T-helper 17 cell (primary cell): ENCODE measurements around the gene ANKUB1. TPM values are rescaled to one million over a fixed set of nuclear protein-coding genes. Genes with fewer than 3 reads are reported as not detected.

Experiments
- ATAC-seq: fragments of 150-1000 bp; cut with Tn5 transposase; 2 replicates; pipeline ENCODE4 v1.10.0; 2021; ENCODE audit warnings: mild to moderate bottlenecking, moderate library complexity
- DNase-seq, 3 donors: peaks; one replicate each; pipeline versions ENCODE4 v3.0.0 to v3.0.0-alpha.2; 2020 to 2021
- H3K9me3 ChIP-seq: one replicate; pipeline ENCODE4 v1.7.0; 2013; ENCODE audit warnings: low read length, mild to moderate bottlenecking; ENCODE audit not compliant: control insufficient read depth, poor library complexity, severe bottlenecking
- H3K27ac Mint-ChIP-seq: one replicate; pipeline ENCODE4 v1.8.0; 2022; ENCODE audit warnings: mild to moderate bottlenecking, moderate library complexity, mixed read lengths
- H3K27me3 Mint-ChIP-seq: one replicate; pipeline ENCODE4 v1.8.0; 2022; ENCODE audit warnings: mixed read lengths
- H3K36me3 Mint-ChIP-seq: one replicate; pipeline ENCODE4 v1.8.0; 2022; ENCODE audit warnings: low read depth, mixed read lengths
- H3K4me1 Mint-ChIP-seq: one replicate; pipeline ENCODE4 v1.8.0; 2022; ENCODE audit warnings: mild to moderate bottlenecking, mixed read lengths
- H3K4me3 Mint-ChIP-seq: one replicate; pipeline ENCODE4 v1.8.0; 2022; ENCODE audit warnings: mild to moderate bottlenecking, moderate library complexity, mixed read lengths
- total RNA-seq, 4 donors: library from RNA in 2 of 4; stranded (reverse) in 2 of 4; gene quantifications; one replicate each; pipeline ENCODE4 v1.2.3 and lab custom pipeline; 2022 to 2026

Gene ANKUB1
- total RNA-seq, 2 donors from 2014 or later = not detected

DNA sequence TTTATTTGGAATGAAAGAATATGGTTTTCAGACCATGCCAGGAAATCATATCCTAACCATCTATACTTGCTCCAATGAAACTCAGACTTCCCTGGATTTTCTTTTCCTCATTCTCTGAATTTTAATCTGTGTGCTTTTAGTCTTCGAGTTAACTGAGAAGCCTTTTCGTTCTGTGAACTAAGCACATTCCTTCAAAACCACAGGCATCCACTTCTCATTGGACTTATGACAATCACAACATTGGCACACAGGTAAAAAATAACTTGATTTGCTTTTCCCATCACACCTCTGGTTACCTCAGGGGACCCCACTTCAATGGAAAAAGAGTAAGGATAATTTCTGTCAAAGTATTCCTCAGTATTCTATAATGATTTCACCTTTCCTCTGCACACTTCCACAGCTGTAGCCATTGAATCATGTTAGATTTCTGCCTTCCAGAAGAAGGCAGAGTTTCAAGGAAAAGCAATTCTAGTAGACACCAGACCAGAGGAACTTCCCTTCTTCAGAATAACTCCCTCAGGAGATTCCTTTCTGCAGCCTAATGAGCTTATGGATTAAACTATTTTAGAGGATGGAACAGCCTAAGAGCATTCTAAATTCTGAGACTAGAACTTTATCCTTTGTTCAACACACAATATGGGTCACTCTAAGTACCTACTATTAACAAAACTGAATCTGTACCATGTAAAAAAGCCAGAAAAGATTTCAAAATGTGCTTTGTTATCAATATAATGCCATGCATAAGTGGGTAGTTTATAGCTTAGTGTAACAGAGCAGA lies 56.0 kb downstream of the ANKUB1 start:
- Mint-ChIP-seq H3K27me3 (no peaks in the 10 kb centered on the region), H3K4me1 (no peaks in the 10 kb centered on the region), H3K36me3 (peaks cover 5% of the 10 kb centered on the region), H3K27ac (no peak overlapping the region), H3K4me3 (no peak overlapping the region)
- H3K9me3 ChIP-seq = no peaks in the 10 kb centered on the region
- DNase-seq (no peak), ATAC-seq (no peak)

DNA sequence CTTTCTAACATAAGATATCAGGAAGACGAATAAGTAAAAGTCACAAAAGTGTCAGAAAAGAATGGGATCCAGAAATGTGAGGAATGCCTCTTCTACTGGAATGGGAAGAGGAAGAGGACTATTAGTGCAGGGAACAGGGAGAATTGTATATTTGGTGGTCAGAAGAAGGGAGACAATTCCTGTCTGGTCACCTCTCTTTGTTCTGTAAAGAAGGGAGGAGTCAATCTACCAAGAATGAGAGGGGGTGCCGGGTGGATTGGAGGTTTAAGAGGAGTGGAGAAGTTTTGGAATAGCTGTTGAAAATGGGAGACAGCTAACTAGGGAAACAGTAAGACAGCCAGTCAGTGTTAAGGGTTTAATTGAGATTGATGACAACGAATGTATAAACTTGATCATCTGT lies 60.1 kb downstream of the ANKUB1 start:
- ATAC-seq (no peak), DNase-seq (no peak)
- Mint-ChIP-seq H3K4me1 (no peaks in the 10 kb centered on the region), H3K27ac (no peak overlapping the region), H3K4me3 (no peak overlapping the region), H3K27me3 (peaks cover 5% of the 10 kb centered on the region), H3K36me3 (no peaks in the 10 kb centered on the region)
- no peaks in the 10 kb centered on the region for H3K9me3 ChIP-seq

GRCh38 chr3:149727656-149728055 lies 64.7 kb downstream of the ANKUB1 start:
- Mint-ChIP-seq H3K36me3 (peaks cover 3% of the 10 kb centered on the region), H3K4me1 (no peaks in the 10 kb centered on the region), H3K4me3 (no peak overlapping the region), H3K27ac (no peak overlapping the region), H3K27me3 (peaks cover 5% of the 10 kb centered on the region)
- DNase-seq (no peak), ATAC-seq (no peak)
- H3K9me3 ChIP-seq = no peaks in the 10 kb centered on the region

DNA sequence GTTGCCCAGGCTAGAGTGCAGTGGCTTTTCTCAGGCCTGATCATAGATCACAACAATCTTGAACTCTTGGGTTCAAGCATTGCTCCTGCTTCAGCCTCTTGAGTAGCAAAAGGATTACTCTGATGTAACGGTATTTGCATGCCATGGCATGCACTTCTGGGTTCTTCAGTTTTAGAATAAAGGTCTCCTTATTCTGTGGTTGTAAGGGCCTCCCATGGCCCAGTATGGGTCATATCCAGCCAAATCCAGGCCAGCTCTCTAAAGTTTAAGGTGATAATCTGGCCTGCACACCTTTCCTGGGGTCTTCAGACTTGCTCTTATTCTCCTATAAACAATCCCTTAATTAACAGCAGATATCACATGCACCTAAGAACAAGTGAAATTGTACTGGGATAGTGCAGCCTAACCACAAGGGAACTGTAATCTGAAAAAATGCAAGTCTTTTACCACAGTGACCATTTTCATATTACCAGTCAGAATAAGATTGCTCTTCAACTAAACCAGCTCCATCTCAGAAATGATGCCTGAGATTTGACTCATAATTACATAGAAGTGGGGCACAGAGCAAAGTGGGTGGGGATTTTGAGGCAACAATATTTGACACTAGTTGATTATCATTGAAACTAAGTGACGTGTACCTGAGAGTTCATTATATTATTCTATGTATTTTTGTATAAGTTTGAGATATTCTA lies 65.5 kb downstream of the ANKUB1 start:
- DNase-seq (no peak), ATAC-seq (no peak)
- no peaks in the 10 kb centered on the region for H3K9me3 ChIP-seq
- no peaks in the 10 kb centered on the region for H3K4me1 Mint-ChIP-seq
- H3K27me3 Mint-ChIP-seq = peaks cover 5% of the 10 kb centered on the region
- H3K27ac Mint-ChIP-seq = no peak overlapping the region
- peaks cover 3% of the 10 kb centered on the region for H3K36me3 Mint-ChIP-seq
- no peak overlapping the region for H3K4me3 Mint-ChIP-seq

DNA sequence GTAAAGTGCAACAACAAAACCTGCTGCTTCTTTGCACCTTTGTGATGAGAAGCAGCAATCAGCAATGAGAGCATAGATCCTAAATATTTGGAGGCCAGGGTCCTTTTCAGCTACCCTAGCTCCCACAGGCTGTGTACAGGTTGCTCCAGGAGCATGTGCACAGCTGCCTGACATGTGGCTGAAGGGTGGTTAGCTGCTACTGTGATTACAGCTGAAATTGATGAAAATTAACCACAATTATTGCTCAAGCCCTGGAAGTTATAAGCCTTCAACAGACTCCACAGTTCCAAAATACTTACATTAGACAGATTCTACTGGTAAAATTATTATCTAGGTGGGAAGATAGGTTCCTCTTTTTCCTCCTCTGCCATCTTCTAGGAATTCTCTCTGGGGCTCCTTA lies 68.6 kb downstream of the ANKUB1 start:
- Mint-ChIP-seq H3K4me1 (no peaks in the 10 kb centered on the region), H3K4me3 (no peak overlapping the region), H3K36me3 (peaks cover 3% of the 10 kb centered on the region), H3K27ac (no peak overlapping the region), H3K27me3 (peaks cover 5% of the 10 kb centered on the region)
- no peak for ATAC-seq
- no peak for DNase-seq
- peaks cover 9% of the 10 kb centered on the region for H3K9me3 ChIP-seq

- no peaks in the 10 kb centered on the region for H3K27me3 Mint-ChIP-seq
- peaks cover 9% of the 10 kb centered on the region for H3K9me3 ChIP-seq
- H3K4me1 Mint-ChIP-seq = peaks cover 9% of the 10 kb centered on the region
- H3K36me3 Mint-ChIP-seq = peaks cover 3% of the 10 kb centered on the region
- no peak overlapping the region for H3K4me3 Mint-ChIP-seq
- ATAC-seq (no peak), DNase-seq (no peak)
- H3K27ac Mint-ChIP-seq = no peak overlapping the region
Observed at GRCh38 chr3:149720918-149721317, 71.4 kb downstream of the ANKUB1 start.

DNA sequence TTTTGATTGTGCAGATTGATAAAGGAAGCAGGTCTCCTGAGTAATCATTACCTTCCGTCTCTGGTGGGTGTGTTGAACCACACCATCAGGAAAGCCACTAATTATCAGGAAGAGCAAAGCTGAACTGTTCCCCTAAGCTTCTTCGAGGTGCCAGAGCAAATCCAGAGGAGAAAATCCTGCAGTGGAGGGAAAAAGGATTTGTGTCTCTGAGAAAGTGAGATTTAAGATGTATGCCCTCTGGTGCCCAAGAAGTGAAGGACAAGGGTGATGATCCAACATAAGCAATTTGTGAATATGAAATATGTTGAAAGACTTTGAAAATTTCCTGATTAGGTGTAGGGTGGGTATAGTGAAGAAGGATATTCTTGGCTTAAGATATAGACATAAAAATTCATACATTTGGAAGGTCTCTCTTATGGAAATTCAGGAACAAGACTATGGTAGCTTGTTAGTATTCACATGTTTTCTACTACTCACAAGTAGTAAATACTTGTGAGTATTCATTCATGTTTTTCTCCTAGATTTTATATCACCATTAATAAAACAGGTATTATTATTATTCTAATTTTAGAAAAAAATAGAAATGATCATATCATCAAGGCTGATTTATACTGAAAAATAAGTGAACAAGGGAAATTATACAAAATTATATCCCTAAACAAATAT lies 74.8 kb downstream of the ANKUB1 start:
- DNase-seq (no peak), ATAC-seq (no peak)
- Mint-ChIP-seq H3K27me3 (no peaks in the 10 kb centered on the region), H3K4me3 (no peak overlapping the region), H3K4me1 (peaks cover 9% of the 10 kb centered on the region), H3K27ac (no peak overlapping the region), H3K36me3 (no peaks in the 10 kb centered on the region)
- H3K9me3 ChIP-seq = peaks cover 9% of the 10 kb centered on the region

DNA sequence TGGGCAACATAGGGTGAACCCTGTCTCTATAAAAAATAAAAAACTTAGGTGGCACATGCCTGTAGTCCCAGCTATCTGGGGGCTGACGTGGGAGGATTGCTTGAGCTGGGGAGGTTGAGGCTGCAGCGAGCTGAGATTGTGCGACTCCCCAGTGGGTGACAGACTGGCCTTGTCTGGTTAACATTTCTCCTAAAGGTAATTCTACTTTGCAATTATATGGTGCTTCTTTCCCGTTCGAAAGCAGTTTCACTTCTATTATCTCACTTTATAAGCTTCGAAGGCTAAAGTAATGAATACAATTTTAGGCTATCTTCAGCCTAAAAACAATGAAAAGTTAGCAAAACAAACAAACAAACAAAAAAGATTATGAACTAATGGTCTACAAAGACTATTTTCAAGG lies 75.4 kb downstream of the ANKUB1 start:
- Mint-ChIP-seq H3K4me3 (no peak overlapping the region), H3K27me3 (no peaks in the 10 kb centered on the region), H3K27ac (no peak overlapping the region), H3K4me1 (peaks cover 9% of the 10 kb centered on the region), H3K36me3 (no peaks in the 10 kb centered on the region)
- ATAC-seq (no peak), DNase-seq (no peak)
- peaks cover 9% of the 10 kb centered on the region for H3K9me3 ChIP-seq

GRCh38 chr3:149715247-149715646 lies 77.1 kb downstream of the ANKUB1 start:
- Mint-ChIP-seq H3K27ac (no peak overlapping the region), H3K27me3 (no peaks in the 10 kb centered on the region), H3K4me1 (peaks cover 13% of the 10 kb centered on the region), H3K4me3 (no peak overlapping the region), H3K36me3 (no peaks in the 10 kb centered on the region)
- ATAC-seq (no peak), DNase-seq (no peak)
- H3K9me3 ChIP-seq = no peaks in the 10 kb centered on the region

DNA sequence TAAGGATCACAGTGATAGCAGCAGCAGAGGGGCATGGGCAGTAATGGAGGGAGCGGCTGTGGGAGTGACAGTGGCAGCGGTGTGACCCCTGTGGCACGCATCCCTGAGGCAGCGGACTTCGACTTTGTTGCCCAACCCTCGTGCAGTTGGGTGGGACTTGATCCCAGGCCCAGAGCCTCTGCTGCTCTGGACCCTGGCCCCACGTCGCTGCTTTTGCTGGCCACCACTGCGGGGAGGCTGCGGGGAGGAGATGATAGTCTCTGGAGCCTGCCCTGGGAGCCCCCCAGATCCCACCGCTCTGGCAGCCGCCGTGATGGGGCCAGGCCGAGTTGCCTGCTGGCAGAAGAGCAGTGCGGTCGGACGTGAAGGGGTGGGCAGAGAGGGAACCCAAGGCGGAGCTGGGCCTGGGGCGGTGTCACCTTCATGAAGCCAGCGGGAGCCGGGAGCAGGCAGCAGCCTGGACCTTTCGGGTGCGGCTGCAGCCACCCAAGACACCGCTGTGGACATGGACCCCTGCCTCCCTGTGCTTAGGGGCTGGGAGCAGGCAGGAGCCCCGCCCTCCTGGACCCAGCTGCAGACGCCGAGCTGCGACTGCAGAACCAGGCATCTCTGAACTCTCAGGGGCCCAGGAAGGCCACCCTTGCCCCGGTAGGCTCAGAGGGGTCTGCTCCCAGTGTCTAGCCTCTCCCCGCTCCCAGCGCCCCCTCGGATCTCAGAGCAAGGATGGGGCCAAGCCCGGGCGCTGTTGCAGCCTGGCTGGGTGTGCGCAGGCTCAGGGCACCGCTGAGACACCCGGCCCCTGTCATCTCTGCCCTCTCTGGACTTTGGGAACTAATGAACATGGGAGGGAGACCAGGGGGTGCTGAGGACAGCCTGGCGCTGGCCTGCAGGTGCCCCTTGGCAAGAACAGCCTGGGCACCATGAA lies 78.4 kb downstream of the ANKUB1 start:
- no peaks in the 10 kb centered on the region for H3K9me3 ChIP-seq
- Mint-ChIP-seq H3K36me3 (no peaks in the 10 kb centered on the region), H3K27ac (no peak overlapping the region), H3K27me3 (no peaks in the 10 kb centered on the region), H3K4me1 (peaks cover 13% of the 10 kb centered on the region), H3K4me3 (no peak overlapping the region)
- DNase-seq (no peak), ATAC-seq (no peak)
